K562 (cell line): ENCODE measurements around the gene POR. TPM values are rescaled to one million over a fixed set of nuclear protein-coding genes. Genes with fewer than 3 reads are reported as not detected.
A peak's percentile ranks its signal among the peaks of the same experiment; 100 is the strongest.

Experiments used
- ATAC-seq: fragments of 200-7000 bp; cut with Tn5 transposase; 3 replicates; pipeline ENCODE4 v1.9.1; 2020; ENCODE audit warnings: moderate library complexity
- BruUV-seq: library from RNA; stranded (reverse); fragments of 400-500 nt; replicated peaks from 2 replicates; lab custom pipeline; 2021; lab: Mats Ljungman, UMichigan
- CTCF ChIA-PET: fragments of 300-600 bp; formaldehyde crosslinking; extraction: SDS; loops from one replicate; lab custom pipeline; 2021; ENCODE audit warnings: low intra/inter-chr PET ratio; lab: Yijun Ruan, JAX
- POLR2A ChIA-PET: fragments of 300-600, 350-650 bp; sonication (Branson Sonifier 250); formaldehyde crosslinking; extraction: SDS; loops from one replicate; lab custom pipeline; 2021; ENCODE audit warnings: antibody characterized with exemption, inconsistent platforms; lab: Yijun Ruan, JAX
- DNase-seq, 4 experiments: peaks; one replicate each; pipeline versions ENCODE4 v3.0.0 to v3.0.0-alpha.2; 2011 to 2018; ENCODE audit warnings: low spot score in 3 of 4, mixed read lengths in 3 of 4; ENCODE audit errors: extremely low read depth in 1 of 4
- FAIRE-seq: peaks from 2 replicates; lab custom pipeline; 2011; peaks lifted over from hg19 to GRCh38; lab: Jason Lieb, UNC
- H2AFZ ChIP-seq: 2 replicates; pipeline ENCODE4 v1.6.0; 2011; ENCODE audit warnings: low read depth, low read length, control low read depth, inconsistent platforms
- H3K27ac ChIP-seq: fragments of 200-600 bp; 3 replicates; pipeline ENCODE4 v1.8.0; 2011; ENCODE audit warnings: low read depth, mild to moderate bottlenecking, control low read depth, inconsistent platforms, low read length, moderate library complexity, mixed read lengths; ENCODE audit errors: extremely low read depth
- H3K27me3 ChIP-seq, 2 experiments: fragments of 300-600 bp in 1 of 2; 2 replicates in 1 of 2; 3 replicates in 1 of 2; pipeline versions ENCODE4 v1.6.0 to v1.8.0; 2011; ENCODE audit warnings: inconsistent platforms in 2 of 2, low read length in 2 of 2, mild to moderate bottlenecking in 1 of 2, mixed read lengths in 1 of 2, moderate library complexity in 1 of 2; ENCODE audit not compliant: control insufficient read depth in 2 of 2, insufficient read depth in 2 of 2
- H3K36me3 ChIP-seq: fragments of 300-600 bp; 3 replicates; pipeline ENCODE4 v1.8.0; 2011; ENCODE audit warnings: mild to moderate bottlenecking, low read length, inconsistent platforms; ENCODE audit not compliant: control insufficient read depth, insufficient read depth
- H3K4me1 ChIP-seq, 2 experiments: fragments of 200-600 bp in 1 of 2; replicated peaks in 1 of 2; 2 replicates in 1 of 2; 3 replicates in 1 of 2; pipeline versions ENCODE4 v1.5.1 to v1.8.0; 2011; ENCODE audit warnings: inconsistent platforms in 2 of 2, low read length in 2 of 2, mild to moderate bottlenecking in 1 of 2, mixed read lengths in 1 of 2, moderate library complexity in 1 of 2; ENCODE audit not compliant: control insufficient read depth in 2 of 2, insufficient read depth in 2 of 2
- H3K4me2 ChIP-seq: 2 replicates; pipeline ENCODE4 v1.6.1; 2011; ENCODE audit warnings: low read length, control low read depth, inconsistent platforms, mixed read lengths; ENCODE audit not compliant: insufficient read depth
- H3K4me3 ChIP-seq: fragments of 200-600 bp; sonication (generic), shearing (Covaris generic); 2 replicates; pipeline ENCODE4 v1.5.1; 2016; ENCODE audit warnings: control low read depth, inconsistent platforms
- H3K79me2 ChIP-seq: fragments of 200-600 bp; 3 replicates; pipeline ENCODE4 v1.8.0; 2011; ENCODE audit warnings: low read length, inconsistent platforms; ENCODE audit not compliant: control insufficient read depth, insufficient read depth
- H3K9ac ChIP-seq, 2 experiments: 2 replicates each; pipeline versions ENCODE4 v1.6.0 to v1.6.1; 2011; ENCODE audit warnings: low read depth in 2 of 2, low read length in 2 of 2, control low read depth in 1 of 2, inconsistent platforms in 1 of 2, mild to moderate bottlenecking in 1 of 2, mixed read lengths in 1 of 2; ENCODE audit not compliant: insufficient read depth in 1 of 2
- H3K9me1 ChIP-seq: one replicate; pipeline ENCODE4 v1.6.0; 2011; ENCODE audit warnings: inconsistent platforms, mild to moderate bottlenecking, low read length, moderate library complexity; ENCODE audit not compliant: control insufficient read depth, insufficient read depth
- H3K9me3 ChIP-seq: replicated peaks from 2 replicates; pipeline ENCODE4 v1.5.1; 2011; ENCODE audit warnings: low read depth, low read length, inconsistent platforms; ENCODE audit not compliant: control insufficient read depth, insufficient read depth
- H4K20me1 ChIP-seq: replicated peaks from 2 replicates; pipeline ENCODE4 v1.6.1; 2011; ENCODE audit warnings: low read length, inconsistent platforms, mixed read lengths; ENCODE audit not compliant: control insufficient read depth, insufficient read depth
- CBX2 ChIP-seq: fragments of 200-600 bp; sonication (generic); IDR thresholded peaks from one replicate; pipeline ENCODE4 v1.6.1; 2012; ENCODE audit warnings: mild to moderate bottlenecking, low read length, inconsistent platforms; ENCODE audit not compliant: insufficient read depth, poor library complexity, severe bottlenecking
- DPF2 ChIP-seq: fragments of 450-650 bp; IDR thresholded peaks from 2 replicates; pipeline ENCODE4 v1.6.1; 2016
- FUS ChIP-seq: fragments of 200-400 bp; formaldehyde crosslinking; optimal IDR thresholded peaks from 2 replicates; pipeline ENCODE3; 2017; ENCODE audit warnings: low read depth, low read length
- JUND ChIP-seq, 2 experiments: IDR thresholded peaks; 2 replicates in 1 of 2; 3 replicates in 1 of 2; pipeline ENCODE4 v1.6.1; 2011; ENCODE audit warnings: borderline replicate concordance in 2 of 2, low read depth in 2 of 2, low read length in 2 of 2, improper control_type of control experiment in 1 of 2, missing biosample characterization in 1 of 2, missing genetic modification characterization in 1 of 2, missing genetic modification reagents in 1 of 2
- MYBL2 ChIP-seq, 2 experiments: fragments of 450-650 bp in 1 of 2; sonication (generic) in 1 of 2; formaldehyde crosslinking in 1 of 2; IDR thresholded peaks; 2 replicates each; pipeline versions ENCODE4 v1.6.1 to v1.8.1; 2017 to 2022; ENCODE audit warnings: borderline replicate concordance in 1 of 2, inconsistent platforms in 1 of 2, low read depth in 1 of 2, mild to moderate bottlenecking in 1 of 2, missing genetic modification reagents in 1 of 2, moderate library complexity in 1 of 2
- POU5F1 ChIP-seq: fragments of 150-350 bp; IDR thresholded peaks from 2 replicates; pipeline ENCODE4 v1.6.1; 2014; ENCODE audit warnings: borderline replicate concordance, low read length, low read depth, mild to moderate bottlenecking; ENCODE audit not compliant: partially characterized antibody
- RFX5 ChIP-seq: IDR thresholded peaks from 2 replicates; pipeline ENCODE4 v1.6.1; 2011; ENCODE audit warnings: low read depth, mild to moderate bottlenecking, improper control_type of control experiment, low read length
- YY1 ChIP-seq, 3 experiments: IDR thresholded peaks; 2 replicates each; pipeline ENCODE4 v1.6.1; 2011; ENCODE audit warnings: low read length in 2 of 3, mild to moderate bottlenecking in 2 of 3, moderate library complexity in 2 of 3, borderline replicate concordance in 1 of 3, control low read depth in 1 of 3, low read depth in 1 of 3; ENCODE audit not compliant: insufficient read depth in 3 of 3, insufficient replicate concordance in 2 of 3, control insufficient read depth in 1 of 3, insufficient read length in 1 of 3; ENCODE audit errors: extremely low read depth in 1 of 3
- ZFP36 ChIP-seq: fragments of 150-350 bp; IDR thresholded peaks from 2 replicates; pipeline ENCODE4 v1.6.1; 2018; ENCODE audit warnings: low read length, low read depth; ENCODE audit not compliant: partially characterized antibody
- ZNF146 ChIP-seq: IDR thresholded peaks from one replicate; pipeline ENCODE4 v1.6.1; 2018; ENCODE audit warnings: missing compliant biosample characterization; ENCODE audit not compliant: unreplicated experiment
- ZNF239 ChIP-seq: fragments of 250-450 bp; sonication (Bioruptor Pico); IDR thresholded peaks from 2 replicates; pipeline ENCODE4 v1.4.0; 2020; ENCODE audit warnings: mild to moderate bottlenecking
- ZNF384 ChIP-seq: IDR thresholded peaks from 2 replicates; pipeline ENCODE4 v1.6.1; 2012; ENCODE audit warnings: low read depth, low read length, improper control_type of control experiment
- ZNF583 ChIP-seq: fragments of 250-450 bp; sonication (Bioruptor Pico); IDR thresholded peaks from 2 replicates; pipeline ENCODE4 v1.4.0; 2020
- ZNF584 ChIP-seq: fragments of 200-800 bp; sonication (Bioruptor generic); IDR thresholded peaks from 2 replicates; pipeline ENCODE4 v1.6.1; 2016; ENCODE audit warnings: low read depth, mild to moderate bottlenecking, missing genetic modification characterization, missing compliant biosample characterization
- ZNF644 ChIP-seq: fragments of 200-800 bp; sonication (Bioruptor generic); IDR thresholded peaks from 2 replicates; pipeline ENCODE4 v1.6.1; 2016; ENCODE audit warnings: low read depth, missing genetic modification characterization, missing compliant biosample characterization
- ZNF695 ChIP-seq: fragments of 450-650 bp; formaldehyde crosslinking; IDR thresholded peaks from 2 replicates; pipeline ENCODE4 v1.4.0; 2020; ENCODE audit warnings: mild to moderate bottlenecking, moderate library complexity
- ZNF75A ChIP-seq: fragments of 450-650 bp; formaldehyde crosslinking; IDR thresholded peaks from 2 replicates; pipeline ENCODE4 v1.4.0; 2020; ENCODE audit warnings: mild to moderate bottlenecking
- ZSCAN32 ChIP-seq: fragments of 450-650 bp; formaldehyde crosslinking; IDR thresholded peaks from 2 replicates; pipeline ENCODE4 v1.4.0; 2020; ENCODE audit warnings: mild to moderate bottlenecking, moderate library complexity
- WGBS: fragments of 100-300 bp; shearing (Covaris generic); methylation state at CpG from one replicate; pipeline ENCODE4 v1.1.6; 2016; ENCODE audit warnings: low coverage, mixed read lengths; ENCODE audit not compliant: insufficient coverage; ENCODE audit errors: missing lambda C conversion rate; 5-methylcytosine and 5-hydroxymethylcytosine counted together
- in situ Hi-C: fragments of 300-500 bp; cut with MboI; formaldehyde crosslinking; loops from 4 replicates; pipeline ENCODE4 v1.15.0; 2018; ENCODE audit warnings: inconsistent platforms, mixed read lengths
- intact Hi-C: fragments of 100-400 bp; cut with micrococcal nuclease; formaldehyde crosslinking; loops from 2 replicates; pipeline ENCODE4 v1.14.2; 2022
- polyA plus RNA-seq, 8 experiments: library from polyadenylated mRNA; depleted of rRNA in 4 of 8; stranded (reverse) in 5 of 8; unstranded in 3 of 8; fragments of >200 nt; fragmentation: Nextera tagmentation in 2 of 8; fragmentation: Illumina TruSeq in 1 of 8; extraction: Ambion mirVana in 2 of 8; extraction: Trizol in 1 of 8; gene quantifications; 2 replicates each; pipeline versions ENCODE4 v1.2.1 to v1.2.3, GENCODE V29; 2011 to 2014; ENCODE audit warnings: inconsistent platforms in 1 of 8, missing spikeins in 1 of 8
- total RNA-seq, 7 experiments: library from RNA; depleted of rRNA in 6 of 7; stranded (reverse); fragments of >200 nt in 6 of 7; fragmentation: Illumina TruSeq in 2 of 7; extraction: Trizol in 2 of 7; gene quantifications; 2 replicates each; pipeline versions ENCODE4 v1.2.1 to v1.2.3, GENCODE V29; 2011 to 2021; ENCODE audit warnings: low replicate concordance in 1 of 7

POR gene
- total and polyA plus RNA-seq, 9 of the 15 experiments (the other 6 are each of a cell fraction or from before 2014, with no cell fraction given): 4.7 to 142 (median 40.8) TPM

GRCh38 chr7:75867390-75867717 lies 47.6 kb upstream of the POR start:
- no peak for ATAC-seq
- no peaks in the 10 kb centered on the region; the same call in 2 of the 3 replicates for H3K36me3 ChIP-seq
- no peaks in the 10 kb centered on the region for H3K79me2 ChIP-seq
- POLR2A ChIA-PET: interaction anchor here (0.8 to 1.4 kb wide), 3 partner anchors 11 to 153 kb away, joined by 3 to 4 read pairs (median 4); no protein-coding TSS in a partner anchor
- peak overlapping the region in 1 of 2 experiments; percentile 31; a peak in 1 of 4 replicates for H3K9ac ChIP-seq
- no peak for DNase-seq
- peaks cover 14 to 21% of the 10 kb centered on the region in 2 experiments; a peak in 4 of 5 replicates for H3K4me1 ChIP-seq
- H4K20me1 ChIP-seq: no peaks in the 10 kb centered on the region
- H3K9me3 ChIP-seq: no peaks in the 10 kb centered on the region
- BruUV-seq: no TSS peak
- H3K27me3 ChIP-seq: no peaks in the 10 kb centered on the region
- CTCF ChIA-PET: interaction anchor here (0.6 to 4.3 kb wide), 3 partner anchors 150 to 447 kb away, joined by 3 to 95 read pairs (median 3); no protein-coding TSS in a partner anchor
- no peak overlapping the region for H3K4me3 ChIP-seq
- peak overlapping the region; percentile 11; the same call in 1 of the 3 replicates for H3K27ac ChIP-seq
- intact Hi-C loops: loop anchor here (1.0 to 5.0 kb wide), 4 partner anchors 105 to 445 kb away; no protein-coding TSS in a partner anchor
- peak overlapping the region; percentile 38; the same call in 1 of the 2 replicates for H3K4me2 ChIP-seq
- no peak for FAIRE-seq
- peak overlapping the region; percentile 35; the same call in 1 of the 2 replicates for H2AFZ ChIP-seq
- in situ Hi-C loops: loop anchor here (5.0 kb wide), 1 partner anchor 155 kb away; no protein-coding TSS in a partner anchor
- no peaks in the 10 kb centered on the region for H3K9me1 ChIP-seq
- WGBS: 24% methylated on average over 4 of the region's 4 CpGs
- TF ChIP-seq YY1 (IDR thresholded peaks at IDR 0.05; ENCODE audit: borderline replicate concordance in 1 of 3, control insufficient read depth in 1 of 3, extremely low read depth in 1 of 3, insufficient read depth in 3 of 3, insufficient read length in 1 of 3, insufficient replicate concordance in 2 of 3, low read depth in 1 of 3, low read length in 2 of 3) (no peak), ZFP36 (no peak), ZNF384 (no peak), ZNF583 (no peak), CBX2 (no peak), FUS (no peak), ZSCAN32 (CRISPR knock-in tag) (no peak), ZNF239 (CRISPR knock-in tag) (no peak), RFX5 (no peak), ZNF146 (CRISPR knock-in tag) (no peak), ZNF695 (CRISPR knock-in tag) (no peak), POU5F1 (no peak), ZNF644 (tag) (no peak), ZNF75A (CRISPR knock-in tag) (no peak), DPF2 (peak; percentile 10; the same call in 1 of the 2 replicates), MYBL2 (IDR thresholded peaks at IDR 0.05; ENCODE audit: low read depth) (no peak), MYBL2 (CRISPR knock-in tag; IDR thresholded peaks at IDR 0.05; ENCODE audit: borderline replicate concordance) (no peak), ZNF584 (CRISPR knock-in tag) (peak; percentile 49; the same call in 1 of the 2 replicates), JUND (IDR thresholded peaks at IDR 0.05; ENCODE audit: borderline replicate concordance, low read depth, low read length) (no peak), JUND (tag; IDR thresholded peaks at IDR 0.05; ENCODE audit: borderline replicate concordance, low read depth, low read length) (0 out of 3 replicates have a peak, but pooled peaks have one; percentile 1)
